ENCODE data around the gene ZBTB47.

Gene ZBTB47

DNA sequence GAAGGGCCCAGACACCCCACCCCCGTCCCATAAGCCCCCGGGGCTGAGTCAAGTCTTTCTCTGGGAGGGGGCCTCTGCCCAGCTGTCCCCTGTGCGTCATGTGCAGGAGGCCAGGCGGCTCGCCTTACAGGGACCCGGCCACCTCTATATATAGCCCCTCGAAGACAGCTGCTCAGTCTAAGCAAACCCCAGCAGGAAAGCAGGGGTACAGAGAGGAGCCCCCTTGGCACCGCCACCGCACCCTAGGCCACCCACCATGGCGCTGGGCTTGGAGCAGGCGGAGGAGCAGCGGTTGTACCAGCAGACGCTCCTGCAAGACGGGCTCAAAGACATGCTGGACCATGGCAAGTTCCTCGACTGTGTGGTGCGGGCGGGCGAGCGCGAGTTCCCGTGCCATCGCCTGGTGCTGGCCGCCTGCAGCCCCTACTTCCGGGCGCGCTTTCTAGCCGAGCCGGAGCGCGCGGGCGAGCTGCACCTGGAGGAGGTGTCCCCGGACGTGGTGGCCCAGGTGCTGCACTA, 31.9 kb downstream of the ZBTB47 start, which contains the start of gene KLHL40:
TSS of gene KLHL40 (plus strand) at position 175 of the 519 bp plus-strand sequence. CDS start at position 257, 82 bp downstream.
- no peak for DNase-seq (ENCODE audit: low read depth)

DNA sequence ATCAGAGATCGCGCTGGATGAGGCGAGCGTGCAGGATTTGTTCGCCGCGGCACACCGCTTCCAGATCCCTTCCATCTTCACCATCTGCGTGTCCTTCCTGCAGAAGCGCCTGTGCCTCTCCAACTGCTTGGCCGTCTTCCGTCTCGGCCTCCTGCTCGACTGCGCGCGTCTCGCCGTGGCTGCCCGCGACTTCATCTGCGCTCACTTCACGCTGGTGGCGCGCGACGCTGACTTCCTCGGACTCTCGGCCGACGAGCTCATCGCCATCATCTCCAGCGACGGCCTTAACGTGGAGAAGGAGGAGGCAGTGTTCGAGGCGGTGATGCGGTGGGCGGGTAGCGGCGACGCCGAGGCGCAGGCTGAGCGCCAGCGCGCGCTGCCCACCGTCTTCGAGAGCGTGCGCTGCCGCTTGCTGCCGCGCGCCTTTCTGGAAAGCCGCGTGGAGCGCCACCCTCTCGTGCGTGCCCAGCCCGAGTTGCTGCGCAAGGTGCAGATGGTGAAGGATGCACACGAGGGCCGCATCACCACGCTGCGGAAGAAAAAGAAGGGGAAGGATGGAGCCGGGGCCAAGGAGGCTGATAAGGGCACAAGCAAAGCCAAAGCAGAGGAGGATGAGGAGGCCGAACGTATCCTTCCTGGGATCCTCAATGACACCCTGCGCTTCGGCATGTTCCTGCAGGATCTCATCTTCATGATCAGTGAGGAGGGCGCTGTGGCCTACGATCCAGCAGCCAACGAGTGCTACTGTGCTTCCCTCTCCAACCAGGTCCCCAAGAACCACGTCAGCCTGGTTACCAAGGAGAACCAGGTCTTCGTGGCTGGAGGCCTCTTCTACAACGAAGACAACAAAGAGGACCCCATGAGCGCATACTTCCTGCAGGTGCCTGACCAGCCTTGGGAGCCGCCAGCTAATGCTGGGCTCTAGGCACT, 32.7 kb downstream of the ZBTB47 start:
- DNase-seq (ENCODE audit: low read depth): no peak

DNA sequence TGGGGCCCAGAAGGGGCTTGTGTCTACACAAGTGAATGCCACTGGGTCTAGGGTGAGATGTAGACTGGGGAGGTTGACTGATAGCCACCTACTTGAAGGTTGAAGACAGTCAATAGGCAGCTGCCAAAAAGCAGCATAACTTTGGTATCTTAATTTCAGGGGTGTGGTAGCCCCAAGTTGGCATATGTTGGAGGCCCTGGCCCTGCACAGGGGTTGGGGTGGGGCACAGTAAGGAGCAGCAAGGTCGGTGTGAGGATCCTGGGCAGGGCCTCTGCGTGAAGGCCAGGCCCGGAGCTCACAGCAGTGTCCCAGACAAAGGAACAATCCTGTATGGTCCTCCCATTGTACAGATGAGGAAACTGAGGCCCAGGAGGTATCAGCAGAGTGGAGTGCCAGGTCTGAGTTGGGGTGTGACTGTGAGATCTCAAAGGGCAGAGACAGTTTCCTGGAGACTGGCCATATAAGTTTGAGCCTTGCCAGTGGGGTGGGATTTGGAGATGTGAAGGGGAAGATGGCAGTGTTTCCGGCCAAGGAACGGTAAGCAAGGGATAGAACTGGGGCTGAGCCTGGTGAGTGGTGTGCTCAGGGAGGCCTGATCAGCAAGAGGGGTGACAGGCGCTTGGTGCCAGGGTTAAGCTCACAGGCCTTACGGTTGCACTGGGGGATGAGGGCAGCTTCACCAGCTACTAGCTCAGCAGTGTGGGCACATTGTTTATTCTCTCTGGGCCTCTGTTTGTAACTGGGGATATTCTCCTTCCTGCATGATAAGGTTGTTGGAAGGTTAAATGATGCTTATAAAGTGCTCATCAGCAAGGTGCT, 33.5 kb downstream of the ZBTB47 start:
- DNase-seq (ENCODE audit: low read depth): no peak

DNA sequence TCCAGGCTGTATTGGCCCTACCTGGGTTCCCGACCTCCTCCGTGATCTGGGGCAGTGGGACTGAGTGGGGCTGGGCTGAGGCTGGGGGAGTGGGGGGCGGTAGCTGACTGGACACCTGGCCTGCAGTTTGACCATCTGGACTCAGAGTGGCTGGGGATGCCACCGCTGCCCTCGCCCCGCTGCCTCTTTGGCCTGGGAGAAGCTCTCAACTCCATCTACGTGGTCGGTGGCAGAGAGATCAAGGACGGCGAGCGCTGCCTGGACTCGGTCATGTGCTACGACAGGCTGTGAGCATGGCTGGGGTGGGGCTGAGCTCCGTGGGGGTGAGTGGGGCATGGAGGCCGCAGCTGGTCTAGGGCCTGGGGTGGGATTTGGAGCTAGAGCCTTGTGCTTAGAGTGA, 34.5 kb downstream of the ZBTB47 start:
- no peak for DNase-seq (ENCODE audit: low read depth)

DNA sequence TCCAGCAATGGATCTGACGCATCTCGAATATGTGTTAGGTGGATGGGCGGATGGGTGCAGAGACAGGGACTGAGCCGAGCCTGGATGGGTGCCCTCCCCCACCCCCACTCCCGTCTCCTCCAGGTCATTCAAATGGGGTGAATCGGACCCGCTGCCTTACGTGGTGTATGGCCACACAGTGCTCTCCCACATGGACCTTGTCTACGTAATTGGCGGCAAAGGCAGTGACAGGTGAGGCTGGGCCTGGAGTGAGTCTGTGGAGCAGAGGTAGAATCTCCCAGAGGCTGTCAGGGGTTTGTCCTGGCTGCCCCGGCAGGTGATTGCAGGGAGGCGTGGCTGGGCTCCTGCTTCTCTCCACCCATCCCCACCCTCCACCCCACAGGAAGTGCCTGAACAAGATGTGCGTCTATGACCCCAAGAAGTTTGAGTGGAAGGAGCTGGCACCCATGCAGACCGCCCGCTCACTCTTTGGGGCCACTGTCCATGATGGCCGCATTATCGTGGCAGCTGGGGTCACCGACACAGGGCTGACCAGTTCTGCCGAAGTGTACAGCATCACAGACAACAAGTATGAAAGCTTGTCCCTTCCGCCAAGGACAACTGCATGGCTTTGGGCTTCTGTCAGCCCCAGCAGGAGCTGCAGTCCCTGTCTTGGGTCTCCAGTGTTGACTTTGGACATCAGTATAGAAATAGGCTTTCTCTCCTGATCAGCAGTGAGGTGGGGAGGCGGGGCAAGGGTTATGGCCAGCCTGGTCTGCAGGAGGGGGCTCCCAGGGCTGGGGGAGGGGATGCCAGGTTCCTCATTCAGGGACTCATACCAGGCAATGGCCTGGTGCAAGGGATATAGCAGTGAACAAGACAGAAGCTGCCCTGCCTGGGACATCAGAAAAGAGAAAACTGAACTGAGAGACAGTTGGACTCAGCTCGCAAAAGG, 35.3 kb downstream of the ZBTB47 start:
- DNase-seq (ENCODE audit: low read depth): no peak

DNA sequence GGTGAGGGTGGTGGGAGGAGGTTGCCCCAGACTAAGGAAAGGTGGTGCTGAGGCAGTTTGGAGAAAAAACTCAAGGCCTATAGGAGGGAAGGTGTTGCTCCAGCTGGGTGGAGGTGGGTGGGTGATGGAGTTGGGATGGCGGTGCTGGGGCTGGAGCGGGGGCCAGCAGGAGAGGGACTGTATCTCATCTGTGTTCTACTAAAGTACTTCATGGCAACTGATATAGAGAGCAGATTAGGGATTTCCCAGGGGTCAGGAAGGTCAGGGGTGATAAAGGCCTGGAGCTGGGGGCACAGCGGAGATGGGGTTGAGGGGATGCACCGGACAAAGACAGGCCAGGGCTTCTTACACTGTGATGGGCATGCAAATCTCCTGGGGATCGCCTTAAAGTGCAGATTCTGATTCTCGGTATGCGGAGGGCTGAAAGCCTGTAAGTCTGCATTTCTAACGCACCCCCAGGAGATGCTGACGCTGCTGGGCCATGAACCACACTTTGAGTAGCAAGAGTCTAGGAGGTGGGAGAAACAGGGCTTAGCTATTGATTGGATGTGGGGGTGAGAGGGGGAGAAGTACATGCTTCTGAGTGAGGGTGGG, 36.0 kb downstream of the ZBTB47 start:
- DNase-seq (ENCODE audit: low read depth): no peak

DNA sequence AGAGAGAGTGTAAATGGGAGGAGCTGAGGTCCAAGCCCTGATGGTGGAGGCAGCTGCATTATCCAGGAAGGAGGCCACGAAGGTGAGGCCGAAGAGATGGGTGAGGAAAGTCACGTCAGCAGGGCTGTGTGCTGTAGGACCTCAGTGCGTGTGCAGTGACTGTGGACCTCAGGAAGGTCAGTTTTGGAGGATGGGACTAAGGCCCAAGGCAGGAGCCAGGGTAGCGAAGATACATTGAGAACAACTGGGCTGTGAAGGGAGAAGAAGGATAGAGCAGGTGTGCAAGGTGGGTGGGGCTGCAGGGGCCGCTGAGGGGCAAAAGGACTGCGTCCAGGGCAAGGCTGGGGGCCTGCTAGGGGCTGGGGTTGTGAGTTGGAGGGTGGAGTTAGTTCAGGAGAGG, 36.7 kb downstream of the ZBTB47 start:
- DNase-seq (ENCODE audit: low read depth): no peak

DNA sequence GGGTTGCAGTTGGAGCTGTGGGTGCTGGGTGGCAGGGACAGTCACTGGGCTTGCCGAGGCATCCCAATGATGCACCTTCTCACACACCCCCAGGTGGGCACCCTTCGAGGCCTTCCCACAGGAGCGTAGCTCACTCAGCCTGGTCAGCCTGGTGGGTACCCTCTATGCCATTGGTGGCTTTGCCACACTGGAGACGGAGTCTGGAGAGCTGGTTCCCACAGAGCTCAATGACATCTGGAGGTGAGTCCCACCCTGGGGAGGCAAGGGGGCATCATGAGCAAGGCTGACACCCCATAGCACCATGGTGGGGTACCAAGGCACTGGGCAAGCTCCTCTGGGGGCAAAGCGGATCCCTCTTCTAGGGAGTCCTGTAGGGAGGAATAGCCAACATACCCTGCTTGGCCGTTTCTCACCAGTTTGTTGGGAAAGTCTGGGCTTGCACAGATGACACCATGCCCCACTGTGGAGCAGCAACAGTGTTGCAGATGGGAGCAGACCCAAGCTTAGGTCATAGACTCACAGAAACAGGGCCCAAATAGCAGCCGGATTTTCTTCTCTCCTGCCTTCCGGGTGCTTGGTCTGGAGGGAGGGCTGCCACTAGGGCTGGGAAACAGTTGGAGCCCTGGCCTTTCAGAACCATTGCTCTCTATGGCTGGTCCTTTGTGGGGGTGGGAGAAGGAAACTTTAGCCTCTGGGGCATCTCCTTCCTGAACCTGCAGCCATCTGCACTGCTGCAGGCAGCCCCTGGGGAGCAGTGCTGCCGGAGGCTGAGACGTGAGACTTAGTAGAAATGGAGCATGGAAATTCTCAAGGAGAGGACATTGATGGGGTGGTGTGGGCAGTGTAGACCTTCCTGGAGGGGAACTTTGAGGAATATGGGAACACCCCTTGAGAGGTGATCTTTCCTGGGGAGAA, 37.5 kb downstream of the ZBTB47 start:
- DNase-seq (ENCODE audit: low read depth): no peak

DNA sequence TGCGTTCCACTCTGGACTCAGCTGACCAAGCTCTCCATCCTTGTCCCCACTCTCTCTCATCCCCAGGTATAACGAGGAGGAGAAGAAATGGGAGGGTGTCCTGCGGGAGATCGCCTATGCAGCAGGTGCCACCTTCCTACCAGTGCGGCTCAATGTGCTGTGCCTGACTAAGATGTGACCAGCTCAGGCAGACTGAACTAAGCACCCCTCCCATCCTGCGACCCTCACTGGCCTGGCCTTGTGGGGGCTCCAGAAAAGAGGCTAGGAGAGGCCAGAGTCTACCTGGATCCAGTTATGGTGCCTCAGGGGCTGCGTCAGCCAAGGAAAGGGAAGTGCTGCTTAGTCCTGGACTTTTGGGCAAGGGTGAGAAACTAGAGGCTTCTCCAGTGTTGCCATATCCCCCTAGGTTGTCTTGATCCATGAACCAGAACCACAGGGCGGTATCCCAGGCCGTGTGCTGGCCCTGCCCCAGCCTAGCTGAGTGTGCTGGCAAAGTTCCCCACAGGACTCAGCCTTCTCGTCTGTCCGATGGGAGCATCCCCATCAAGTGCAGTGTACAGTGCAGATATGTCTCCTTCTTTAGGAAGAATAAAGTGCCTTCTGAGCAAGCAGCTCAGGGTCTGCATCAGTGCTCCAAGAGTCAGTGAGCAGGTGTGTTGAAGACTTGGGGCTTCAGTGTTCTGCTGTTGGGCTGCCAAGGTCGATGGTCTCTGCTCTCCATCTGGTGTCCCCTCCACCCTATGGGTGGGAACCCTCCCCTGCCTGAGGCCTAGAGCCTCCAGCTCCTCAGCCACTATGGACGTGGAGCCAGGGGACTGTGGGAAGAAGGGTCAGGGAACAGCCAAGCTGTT, 38.5 kb downstream of the ZBTB47 start:
- no peak for DNase-seq (ENCODE audit: low read depth)

DNA sequence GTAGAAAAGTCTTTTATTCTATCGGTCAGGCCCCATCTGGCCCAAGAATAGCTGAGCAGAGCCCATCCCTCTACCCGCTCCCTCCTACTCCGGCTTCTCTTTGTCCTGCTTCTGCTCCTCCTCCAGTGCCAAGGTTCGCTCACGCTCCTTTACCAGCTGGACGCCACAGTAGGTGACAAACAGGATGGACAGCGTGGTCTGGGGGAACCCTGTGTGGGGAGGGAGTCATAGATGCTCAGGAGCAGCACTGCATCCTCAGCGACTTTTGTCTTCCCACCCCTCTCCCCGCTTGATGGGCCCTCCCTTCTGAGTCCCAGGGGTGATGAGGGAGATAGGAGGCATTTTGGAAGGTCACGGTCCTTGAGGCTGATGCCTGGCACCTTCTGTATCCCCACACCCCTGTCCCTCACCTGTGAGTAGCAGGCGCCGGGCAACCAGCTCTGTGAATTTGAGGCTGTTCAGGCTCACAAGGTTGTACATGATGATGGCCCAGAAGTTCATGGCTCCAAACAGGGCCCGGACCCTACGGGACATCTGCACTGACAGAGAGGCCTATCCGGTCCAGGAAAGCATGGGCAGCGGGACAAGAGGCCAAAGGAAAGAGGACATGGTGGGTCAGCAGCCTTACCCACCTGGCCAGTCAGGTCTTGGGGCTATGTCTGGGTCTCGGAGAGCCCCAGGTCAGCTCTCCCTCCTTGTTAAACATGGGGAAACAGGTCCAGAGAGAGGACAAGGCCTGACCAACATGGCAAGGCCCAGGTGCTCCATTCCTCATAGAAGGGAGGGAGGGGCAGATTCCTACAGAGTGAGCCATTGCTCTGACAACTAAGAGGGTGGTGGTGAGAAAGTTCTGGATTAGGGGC, 39.4 kb downstream of the ZBTB47 start:
- DNase-seq (ENCODE audit: low read depth): no peak

DNA sequence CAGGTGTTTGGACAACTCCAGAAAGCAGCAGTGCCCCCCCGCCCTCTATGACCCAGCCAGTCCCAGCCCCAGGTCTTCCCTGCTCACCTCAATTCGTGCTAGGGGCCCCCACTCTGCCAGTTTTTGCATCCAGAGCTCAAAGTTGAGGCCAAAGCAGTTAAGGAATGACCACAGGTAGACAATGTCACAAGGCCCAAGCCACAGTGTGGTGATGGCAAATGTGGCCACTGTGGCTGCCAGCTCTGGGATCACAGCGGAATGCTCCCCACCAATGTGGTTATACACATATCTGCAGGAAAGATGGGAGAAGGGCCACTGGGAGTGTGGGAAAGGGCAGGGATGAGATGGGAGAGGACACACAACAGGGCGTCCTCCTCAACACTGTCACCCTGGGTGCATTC, 40.0 kb downstream of the ZBTB47 start:
- no peak for DNase-seq (ENCODE audit: low read depth)

DNA sequence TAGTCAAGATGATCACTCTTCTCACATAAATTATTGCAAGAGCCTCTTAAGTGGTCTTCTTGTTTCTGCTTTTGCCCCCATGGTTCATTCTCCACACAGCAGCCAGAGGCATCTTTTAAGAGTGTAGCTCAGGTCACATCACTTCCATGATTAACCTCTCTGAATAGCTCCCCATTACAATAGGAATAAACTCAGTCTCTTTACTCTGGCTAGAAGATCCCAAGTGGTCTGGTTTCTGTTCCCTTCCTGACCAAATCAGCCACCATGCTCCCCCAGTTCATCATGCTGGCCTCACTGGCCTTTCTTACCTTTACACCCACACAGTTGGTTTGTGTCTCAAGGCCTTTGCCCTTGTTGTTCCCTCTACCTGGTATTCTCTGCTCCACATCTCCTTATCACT, 40.9 kb downstream of the ZBTB47 start:
- DNase-seq (ENCODE audit: low read depth): no peak

DNA sequence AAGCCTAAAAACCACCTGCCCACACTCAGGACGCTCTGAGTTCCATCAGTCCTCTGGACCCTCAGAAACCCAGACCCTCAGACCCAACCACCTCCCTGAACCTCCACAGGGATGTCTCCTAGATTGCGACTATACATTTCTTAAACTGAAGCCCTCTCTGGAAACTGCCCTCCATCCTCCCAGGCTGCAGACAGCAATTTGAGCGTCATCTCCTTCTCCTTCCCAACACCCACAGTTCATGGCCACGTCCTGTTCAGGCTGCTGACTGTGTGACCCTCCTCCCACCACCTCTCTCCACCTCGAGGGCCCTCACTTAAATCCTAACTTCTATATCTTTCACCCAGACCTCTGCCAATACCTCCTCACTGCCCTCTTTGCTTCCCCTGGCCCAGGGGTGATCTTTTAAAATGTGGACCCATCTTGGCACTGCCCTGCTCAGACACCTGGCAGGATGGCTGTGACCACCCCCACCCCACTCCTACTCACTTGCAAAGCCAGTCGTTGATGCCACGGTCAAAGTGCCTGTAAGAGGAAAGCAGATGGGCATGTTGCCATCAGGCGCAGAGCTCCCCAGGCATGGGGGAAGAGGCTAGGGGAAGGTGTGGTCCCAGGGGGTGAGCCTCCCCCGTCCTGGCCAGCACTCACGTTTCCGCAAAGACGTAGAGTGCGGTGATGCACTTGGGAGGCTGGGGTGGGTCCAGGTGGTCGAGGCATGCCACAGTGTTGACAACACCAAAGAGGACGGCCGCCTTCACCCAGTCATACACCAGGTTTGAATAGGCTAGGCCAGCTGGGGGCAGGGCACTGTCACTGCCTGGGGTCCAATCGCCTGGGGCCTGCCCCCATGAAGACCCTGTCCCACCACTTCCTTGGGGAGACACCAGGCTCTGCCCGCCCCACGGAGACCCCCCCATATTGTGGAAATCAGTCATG, 43.1 kb downstream of the ZBTB47 start:
- DNase-seq (ENCODE audit: low read depth): no peak

DNA sequence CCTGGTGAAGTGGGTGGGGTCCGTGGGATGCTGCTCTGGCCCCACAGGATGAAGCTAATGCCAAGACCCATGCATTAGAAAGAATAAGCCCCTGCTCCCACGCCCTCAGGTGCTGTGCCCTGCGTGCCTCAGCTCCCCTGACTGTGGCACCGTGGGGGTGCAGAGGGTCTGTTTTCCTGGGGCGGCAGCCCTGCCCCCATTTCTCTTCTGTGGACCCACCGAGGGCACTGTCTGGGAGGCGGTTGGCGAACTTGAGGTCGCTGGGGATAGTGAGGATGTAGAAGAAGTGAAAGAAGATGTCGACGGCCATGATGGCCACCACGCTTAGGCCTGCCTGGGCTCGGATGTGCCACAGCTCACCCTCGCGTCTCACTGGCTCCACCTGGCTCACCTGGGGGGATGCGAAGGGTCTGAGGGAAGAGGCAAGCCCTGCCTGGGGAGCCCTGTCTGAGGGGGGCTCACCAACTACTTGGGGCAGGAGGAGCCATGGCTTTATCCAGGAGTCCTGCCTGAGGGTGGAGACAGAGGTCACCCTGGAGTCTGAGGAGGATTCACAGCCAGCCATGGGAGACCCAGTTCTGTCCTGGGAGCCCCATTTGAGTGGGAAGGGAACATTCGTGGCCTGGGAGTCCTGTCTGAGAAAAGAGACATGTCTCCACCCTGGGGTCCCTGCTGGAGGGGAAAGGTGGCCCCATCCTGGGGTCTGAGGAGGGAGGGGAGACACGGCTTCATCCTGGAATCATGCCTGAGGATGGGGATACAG, 44.0 kb downstream of the ZBTB47 start:
- DNase-seq (ENCODE audit: low read depth): no peak

DNA sequence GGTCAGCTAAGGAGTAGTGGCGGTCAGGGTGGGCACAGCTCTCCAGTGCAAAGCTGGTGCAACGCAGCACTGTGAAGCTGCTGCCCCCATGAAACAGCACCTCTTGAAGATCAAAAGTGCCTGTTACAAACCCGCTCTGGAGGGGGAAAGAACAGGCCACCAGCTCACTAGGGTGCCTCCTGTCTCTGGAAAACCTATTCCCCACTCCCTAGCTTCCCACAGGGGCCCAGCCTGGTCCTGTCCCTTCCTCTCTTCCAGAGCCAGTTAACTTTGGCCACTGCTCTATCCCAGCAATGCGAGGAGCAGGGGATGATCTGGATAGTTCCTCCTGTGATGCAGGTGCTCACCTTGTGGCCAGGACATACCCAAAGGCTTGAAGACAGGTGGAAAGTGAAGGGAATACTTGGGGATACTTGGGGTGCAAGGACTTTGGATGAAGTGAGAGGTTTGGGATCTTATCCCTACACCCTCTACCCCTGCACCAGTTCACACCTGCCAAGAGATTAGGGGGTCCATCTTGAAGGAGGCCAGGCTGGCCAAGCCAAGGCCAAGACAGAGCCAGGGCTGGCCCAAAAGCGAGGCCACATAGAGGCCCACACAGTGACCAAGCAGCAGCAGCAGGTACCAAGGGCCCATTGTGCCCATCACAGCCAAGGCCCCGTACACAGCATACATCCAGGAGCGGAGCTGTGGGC, 44.9 kb downstream of the ZBTB47 start:
- no peak for DNase-seq (ENCODE audit: low read depth)

DNA sequence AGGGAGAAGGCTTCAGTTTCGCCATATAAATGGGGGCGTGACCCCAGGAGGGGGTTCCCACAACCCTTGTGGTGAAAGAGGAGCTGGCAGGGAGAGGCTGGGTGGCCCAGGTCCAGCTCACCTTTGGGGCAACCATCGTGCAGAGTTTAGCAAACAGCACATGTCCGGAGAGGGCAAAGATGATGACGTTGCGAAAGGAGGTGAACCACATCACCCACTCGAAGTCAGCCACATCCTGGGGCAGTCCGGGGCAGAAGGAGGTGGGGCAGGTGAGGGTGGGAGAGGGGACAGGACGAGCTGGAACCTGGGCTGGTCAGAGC, 45.4 kb downstream of the ZBTB47 start:
- DNase-seq (ENCODE audit: low read depth): no peak
